ENCODE data around the gene TSHZ2.

GRCh38 chr20:53161473-53161872 is 189.3 kb downstream of the TSHZ2 start:
- TF ChIP-seq FOXA1 (IDR thresholded peaks at IDR 0.05; ENCODE audit: borderline replicate concordance), result no peak
- TF ChIP-seq, protein P1, sequence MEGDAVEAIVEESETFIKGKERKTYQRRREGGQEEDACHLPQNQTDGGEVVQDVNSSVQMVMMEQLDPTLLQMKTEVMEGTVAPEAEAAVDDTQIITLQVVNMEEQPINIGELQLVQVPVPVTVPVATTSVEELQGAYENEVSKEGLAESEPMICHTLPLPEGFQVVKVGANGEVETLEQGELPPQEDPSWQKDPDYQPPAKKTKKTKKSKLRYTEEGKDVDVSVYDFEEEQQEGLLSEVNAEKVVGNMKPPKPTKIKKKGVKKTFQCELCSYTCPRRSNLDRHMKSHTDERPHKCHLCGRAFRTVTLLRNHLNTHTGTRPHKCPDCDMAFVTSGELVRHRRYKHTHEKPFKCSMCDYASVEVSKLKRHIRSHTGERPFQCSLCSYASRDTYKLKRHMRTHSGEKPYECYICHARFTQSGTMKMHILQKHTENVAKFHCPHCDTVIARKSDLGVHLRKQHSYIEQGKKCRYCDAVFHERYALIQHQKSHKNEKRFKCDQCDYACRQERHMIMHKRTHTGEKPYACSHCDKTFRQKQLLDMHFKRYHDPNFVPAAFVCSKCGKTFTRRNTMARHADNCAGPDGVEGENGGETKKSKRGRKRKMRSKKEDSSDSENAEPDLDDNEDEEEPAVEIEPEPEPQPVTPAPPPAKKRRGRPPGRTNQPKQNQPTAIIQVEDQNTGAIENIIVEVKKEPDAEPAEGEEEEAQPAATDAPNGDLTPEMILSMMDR (IDR thresholded peaks at IDR 0.05 in 2 of 3, conservative IDR thresholded peaks at IDR 0.05 in 1 of 3; ENCODE audit: insufficient read depth in 2 of 3, low read depth in 1 of 3, low read length in 3 of 3), result no peak
- TF ChIP-seq SMARCC2 (IDR thresholded peaks at IDR 0.05; ENCODE audit: low read depth), result no peak
- no peak for TF ChIP-seq ESRRA (IDR thresholded peaks at IDR 0.05; ENCODE audit: borderline replicate concordance, low read depth)
- TF ChIP-seq POLR2A (conservative IDR thresholded peaks at IDR 0.05), result no peak
- TF ChIP-seq ZNF780A (CRISPR knock-in tag; IDR thresholded peaks at IDR 0.05), result no peak
- TF ChIP-seq HMGXB4 (CRISPR knock-in tag; IDR thresholded peaks at IDR 0.05), result no peak
- no peak for TF ChIP-seq HMGN3 (IDR thresholded peaks at IDR 0.05; ENCODE audit: borderline replicate concordance, extremely low read depth, insufficient read length, low read depth, low read length)
- no peak for TF ChIP-seq BRCA1 (IDR thresholded peaks at IDR 0.05)
- TF ChIP-seq BRCA1 (CRISPR knock-in tag; IDR thresholded peaks at IDR 0.05), result no peak
- TF ChIP-seq MXI1 (IDR thresholded peaks at IDR 0.05; ENCODE audit: low read depth, low read length), result no peak
- TF ChIP-seq PHB2 (IDR thresholded peaks at IDR 0.05; ENCODE audit: low read depth), result no peak
- no peak for TF ChIP-seq DEAF1 (CRISPR knock-in tag; IDR thresholded peaks at IDR 0.05)
- TF ChIP-seq TAF7 (tag; IDR thresholded peaks at IDR 0.05), result no peak
- TF ChIP-seq ATF1 (CRISPR knock-in tag; IDR thresholded peaks at IDR 0.05), result no peak
- no peak for TF ChIP-seq ATF1 (tag; IDR thresholded peaks at IDR 0.05)
